H1 (cell line): ENCODE results near the gene PKNOX1.

Experiments
- BRCA1 ChIP-seq: IDR thresholded peaks from 2 replicates; pipeline ENCODE4 v1.6.1; 2012; ENCODE audit warnings: low read depth, low read length, improper control_type of control experiment
- CHD7 ChIP-seq: fragments of 300-600 bp; sonication (generic); IDR thresholded peaks from 2 replicates; pipeline ENCODE4 v1.7.1; 2012; ENCODE audit warnings: low read length, moderate library complexity, mild to moderate bottlenecking, inconsistent platforms; ENCODE audit not compliant: insufficient replicate concordance
- CTCF ChIP-seq, 3 experiments: IDR thresholded peaks; 1 replicate in 2 of 3; 2 replicates in 1 of 3; pipeline versions ENCODE4 v1.5.1 to v1.6.1; 2011; ENCODE audit warnings: low read length in 3 of 3, mild to moderate bottlenecking in 3 of 3, inconsistent platforms in 2 of 3, low read depth in 1 of 3, moderate library complexity in 1 of 3; ENCODE audit not compliant: insufficient read depth in 1 of 3; ENCODE audit errors: control extremely low read depth in 1 of 3
- JUND ChIP-seq: IDR thresholded peaks from 2 replicates; pipeline ENCODE4 v1.6.1; 2011; ENCODE audit warnings: mild to moderate bottlenecking, improper control_type of control experiment, low read length
- POLR2A ChIP-seq, 2 experiments: IDR thresholded peaks; 1 replicate in 1 of 2; 2 replicates in 1 of 2; pipeline ENCODE4 v1.6.1; 2011; ENCODE audit warnings: low read depth in 2 of 2, low read length in 2 of 2, mild to moderate bottlenecking in 2 of 2; ENCODE audit errors: control extremely low read depth in 1 of 2
- POLR2AphosphoS5 ChIP-seq: IDR thresholded peaks from 2 replicates; pipeline ENCODE4 v1.6.1; 2011; ENCODE audit warnings: low read depth, low read length
- RAD21 ChIP-seq, 2 experiments: IDR thresholded peaks in 1 of 2; conservative IDR thresholded peaks in 1 of 2; 2 replicates each; pipeline ENCODE4 v1.6.1; 2011; ENCODE audit warnings: low read depth in 2 of 2, low read length in 2 of 2, improper control_type of control experiment in 1 of 2, inconsistent platforms in 1 of 2, mild to moderate bottlenecking in 1 of 2, moderate library complexity in 1 of 2
- RFX5 ChIP-seq: IDR thresholded peaks from 2 replicates; pipeline ENCODE4 v1.6.1; 2011; ENCODE audit warnings: low read depth, low read length, improper control_type of control experiment, borderline replicate concordance
- SP1 ChIP-seq: IDR thresholded peaks from 2 replicates; pipeline ENCODE4 v1.6.1; 2011; ENCODE audit warnings: low read depth, low read length
- SP2 ChIP-seq: IDR thresholded peaks from 2 replicates; pipeline ENCODE4 v1.6.1; 2012; ENCODE audit warnings: mild to moderate bottlenecking, low read length, inconsistent platforms
- SUZ12 ChIP-seq: fragments of 200-600 bp; sonication (generic); IDR thresholded peaks from 2 replicates; pipeline ENCODE4 v1.6.1; 2012; ENCODE audit warnings: mild to moderate bottlenecking, inconsistent platforms, low read length, moderate library complexity, mixed read lengths
- USF2 ChIP-seq: IDR thresholded peaks from 2 replicates; pipeline ENCODE4 v1.6.1; 2011; ENCODE audit warnings: low read length, improper control_type of control experiment
- ZNF274 ChIP-seq: IDR thresholded peaks from 2 replicates; pipeline ENCODE4 v1.7.0; 2012; ENCODE audit warnings: low read length, borderline replicate concordance; ENCODE audit errors: extremely low read depth

GRCh38 chr21:42986125-42986783, 11.9 kb downstream of the PKNOX1 start:
- TF ChIP-seq JUND (no peak), BRCA1 (no peak), CTCF (IDR thresholded peaks at IDR 0.05; ENCODE audit: control extremely low read depth in 1 of 3, insufficient read depth in 1 of 3, low read depth in 1 of 3, low read length in 3 of 3) (no peak), SUZ12 (no peak), POLR2AphosphoS5 (no peak), USF2 (no peak), SP2 (no peak), POLR2A (IDR thresholded peaks at IDR 0.05; ENCODE audit: control extremely low read depth in 1 of 2, low read depth in 2 of 2, low read length in 2 of 2) (no peak), RAD21 (IDR thresholded peaks at IDR 0.05 in 1 of 2, conservative IDR thresholded peaks at IDR 0.05 in 1 of 2; ENCODE audit: low read depth in 2 of 2, low read length in 2 of 2) (no peak), ZNF274 (no peak), CHD7 (no peak), SP1 (no peak), RFX5 (no peak)
